Thoracic aorta (tissue), 2 donors: ENCODE measurements around the gene RAB27B. TPM values are rescaled to one million over a fixed set of nuclear protein-coding genes. Genes with fewer than 3 reads are reported as not detected.

Experiments used
- ATAC-seq: fragments of 150-250 bp; one replicate; pipeline ENCODE4 v1.8.0; 2017; ENCODE audit warnings: low read depth; ENCODE audit not compliant: insufficient number of reproducible peaks, low FRiP score
- DNase-seq: peaks from one replicate; pipeline ENCODE4 v3.0.0-alpha.2; 2020; ENCODE audit warnings: low spot score
- H3K27ac ChIP-seq, 2 donors: fragments of 200-600 bp; sonication (generic); 1 replicate in 1 of 2; 2 replicates in 1 of 2; pipeline ENCODE4 v1.5.1; 2016; ENCODE audit warnings: mild to moderate bottlenecking in 2 of 2, moderate library complexity in 2 of 2
- H3K27me3 ChIP-seq: fragments of 200-600 bp; sonication (generic); replicated peaks from 2 replicates; pipeline ENCODE4 v1.6.0; 2016; ENCODE audit warnings: mild to moderate bottlenecking; ENCODE audit not compliant: insufficient read depth
- H3K36me3 ChIP-seq: fragments of 200-600 bp; sonication (generic); one replicate; pipeline ENCODE4 v1.5.1; 2016
- H3K4me1 ChIP-seq, 2 donors: fragments of 200-600 bp; sonication (generic); 1 replicate in 1 of 2; 2 replicates in 1 of 2; pipeline versions ENCODE4 v1.5.1 to v1.6.0; 2016; ENCODE audit warnings: low read depth in 2 of 2, mild to moderate bottlenecking in 1 of 2; ENCODE audit not compliant: control insufficient read depth in 1 of 2
- H3K4me3 ChIP-seq: fragments of 200-600 bp; sonication (generic); 2 replicates; pipeline ENCODE4 v1.5.1; 2016; ENCODE audit warnings: mild to moderate bottlenecking
- H3K9me3 ChIP-seq: fragments of 200-600 bp; sonication (generic); 2 replicates; pipeline ENCODE4 v1.5.1; 2016
- total RNA-seq, 2 donors: library from RNA; depleted of rRNA; stranded (reverse); fragments of >200 nt; gene quantifications; one replicate each; pipeline versions ENCODE4 v1.1.0 to v1.2.3, GENCODE V29; 2016
- TF ChIP-seq, protein P1 (sequence below): fragments of 200-600 bp; sonication (generic); IDR thresholded peaks from one replicate; pipeline ENCODE4 v1.5.1; 2019; ENCODE audit warnings: antibody characterized with exemption

Gene RAB27B
- total RNA-seq, 2 donors from 2014 or later, result 0.42 to 0.95 TPM

GRCh38 chr18:54825601-54826344 is 2.5 kb upstream of the RAB27B start:
- ATAC-seq, result no peak
- Histone ChIP-seq H3K27ac (no peak overlapping the region), H3K9me3 (no peaks in the 10 kb centered on the region), H3K4me1 (peaks cover 0 to 11% of the 10 kb centered on the region in 2 donors), H3K36me3 (no peaks in the 10 kb centered on the region), H3K4me3 (no peak overlapping the region), H3K27me3 (no peaks in the 10 kb centered on the region)
- TF ChIP-seq, protein P1, sequence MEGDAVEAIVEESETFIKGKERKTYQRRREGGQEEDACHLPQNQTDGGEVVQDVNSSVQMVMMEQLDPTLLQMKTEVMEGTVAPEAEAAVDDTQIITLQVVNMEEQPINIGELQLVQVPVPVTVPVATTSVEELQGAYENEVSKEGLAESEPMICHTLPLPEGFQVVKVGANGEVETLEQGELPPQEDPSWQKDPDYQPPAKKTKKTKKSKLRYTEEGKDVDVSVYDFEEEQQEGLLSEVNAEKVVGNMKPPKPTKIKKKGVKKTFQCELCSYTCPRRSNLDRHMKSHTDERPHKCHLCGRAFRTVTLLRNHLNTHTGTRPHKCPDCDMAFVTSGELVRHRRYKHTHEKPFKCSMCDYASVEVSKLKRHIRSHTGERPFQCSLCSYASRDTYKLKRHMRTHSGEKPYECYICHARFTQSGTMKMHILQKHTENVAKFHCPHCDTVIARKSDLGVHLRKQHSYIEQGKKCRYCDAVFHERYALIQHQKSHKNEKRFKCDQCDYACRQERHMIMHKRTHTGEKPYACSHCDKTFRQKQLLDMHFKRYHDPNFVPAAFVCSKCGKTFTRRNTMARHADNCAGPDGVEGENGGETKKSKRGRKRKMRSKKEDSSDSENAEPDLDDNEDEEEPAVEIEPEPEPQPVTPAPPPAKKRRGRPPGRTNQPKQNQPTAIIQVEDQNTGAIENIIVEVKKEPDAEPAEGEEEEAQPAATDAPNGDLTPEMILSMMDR, result no peak
- no peak for DNase-seq

GRCh38 chr18:54828986-54829385 is 709 bp downstream of the RAB27B start:
- no peak for ATAC-seq
- Histone ChIP-seq H3K4me1 (peaks cover 0 to 11% of the 10 kb centered on the region in 2 donors), H3K9me3 (no peaks in the 10 kb centered on the region), H3K4me3 (peak overlapping the region; percentile 70), H3K27ac (no peak overlapping the region), H3K36me3 (no peaks in the 10 kb centered on the region), H3K27me3 (no peaks in the 10 kb centered on the region)
- TF ChIP-seq, protein P1, result no peak
- no peak for DNase-seq

GRCh38 chr18:54829856-54830255 is 1.6 kb downstream of the RAB27B start:
- no peaks in the 10 kb centered on the region for H3K36me3 ChIP-seq

DNA sequence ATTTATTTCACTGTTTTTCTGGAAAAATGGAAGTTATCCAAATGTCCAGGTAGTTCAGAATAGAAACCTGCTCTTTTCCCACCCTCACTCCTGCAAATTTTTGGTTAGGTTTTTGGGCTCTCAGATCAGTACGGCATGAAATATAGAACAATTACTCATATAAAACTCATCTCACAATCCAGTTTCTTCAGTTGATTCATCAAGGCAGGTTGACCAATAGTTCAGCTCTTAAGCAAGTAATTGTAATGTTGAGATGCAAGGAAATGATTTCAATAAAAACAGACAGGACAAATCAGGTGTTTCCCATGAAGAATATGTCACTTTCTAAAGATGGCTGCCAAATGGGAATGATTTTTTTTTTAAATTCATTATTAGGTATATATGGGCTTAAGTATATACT is 2.0 kb downstream of the RAB27B start:
- H3K27me3 ChIP-seq, result no peaks in the 10 kb centered on the region
- TF ChIP-seq, protein P1, result no peak
- peaks cover 0 to 11% of the 10 kb centered on the region in 2 donors for H3K4me1 ChIP-seq
- ATAC-seq, result no peak
- H3K4me3 ChIP-seq, result no peak overlapping the region
- no peak for DNase-seq
- no peaks in the 10 kb centered on the region for H3K9me3 ChIP-seq
- H3K27ac ChIP-seq, result no peak overlapping the region
- no peaks in the 10 kb centered on the region for H3K36me3 ChIP-seq

More at GRCh38 chr18:54829856-54830255, 1.6 kb downstream of the RAB27B start:
- no peak for DNase-seq
- no peak overlapping the region for H3K27ac ChIP-seq
- H3K27me3 ChIP-seq, result no peaks in the 10 kb centered on the region
- no peak for ATAC-seq
- H3K9me3 ChIP-seq, result no peaks in the 10 kb centered on the region
- no peak overlapping the region for H3K4me3 ChIP-seq
- peaks cover 0 to 11% of the 10 kb centered on the region in 2 donors for H3K4me1 ChIP-seq
- TF ChIP-seq, protein P1, result no peak

GRCh38 chr18:54830866-54831265 is 2.6 kb downstream of the RAB27B start:
- Histone ChIP-seq H3K27ac (no peak overlapping the region), H3K36me3 (no peaks in the 10 kb centered on the region), H3K4me3 (no peak overlapping the region), H3K27me3 (no peaks in the 10 kb centered on the region), H3K9me3 (no peaks in the 10 kb centered on the region), H3K4me1 (peaks cover 0 to 11% of the 10 kb centered on the region in 2 donors)
- DNase-seq (no peak), ATAC-seq (no peak)
- TF ChIP-seq, protein P1, result no peak
